Fibroblast of skin of left quadriceps (primary cell): ENCODE results near the gene PALLD.
"Not testable (repeated sequence)": the region's sequence is repeated elsewhere in the genome, so short reads cannot be mapped to it uniquely, and the experiment has no call there.

Experiments
- DNase-seq, 2 experiments: peaks; one replicate each; pipeline ENCODE4 v3.0.0-alpha.2; 2013; ENCODE audit warnings: low read depth in 2 of 2

The PALLD gene

DNA sequence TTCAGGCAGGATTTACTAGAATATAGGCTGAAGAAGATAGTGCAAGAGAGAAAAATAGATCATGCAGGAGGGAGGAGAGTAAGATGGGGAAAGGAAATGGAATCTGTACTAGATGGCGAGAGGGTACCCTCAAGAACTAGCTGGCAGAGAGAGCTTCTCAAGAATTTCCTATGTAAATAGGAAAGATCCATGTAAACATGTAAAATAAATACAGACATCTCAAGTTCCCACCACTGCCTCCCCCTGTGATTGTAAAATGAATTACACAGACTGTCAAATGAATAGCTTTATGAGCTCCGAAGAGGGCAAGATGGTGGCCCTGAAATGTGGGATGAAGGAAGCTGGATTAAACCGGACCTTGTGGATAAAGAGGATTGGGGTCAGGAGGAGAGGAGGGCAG lies 178.0 kb downstream of the PALLD start:
- DNase-seq, result no peak

DNA sequence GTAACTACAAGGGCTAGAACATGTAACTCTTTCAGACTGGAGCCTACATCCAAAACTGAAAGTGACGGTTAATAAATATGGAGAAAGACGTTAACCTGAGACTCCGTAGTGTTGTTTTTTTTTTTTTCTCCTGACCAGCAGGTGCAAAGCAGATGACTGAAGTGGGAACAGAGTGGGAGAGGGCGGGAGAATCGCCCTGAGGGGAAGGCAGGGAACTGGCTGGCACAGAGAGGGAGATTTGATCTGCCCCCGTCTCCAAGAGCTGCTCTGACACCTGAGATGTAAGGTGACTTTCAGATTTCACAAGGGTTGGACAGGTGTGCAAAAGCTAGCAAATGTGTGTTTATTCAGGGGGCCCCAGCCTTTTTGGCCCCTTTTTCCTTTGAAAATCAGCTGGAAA lies 180.2 kb downstream of the PALLD start:
- no peak for DNase-seq

GRCh38 chr4:168677879-168678278 lies 181.0 kb downstream of the PALLD start:
- DNase-seq, result no peak

- DNase-seq, result no peak
These were observed 182.0 kb downstream of the PALLD start for GRCh38 chr4:168678751-168679366.

DNA sequence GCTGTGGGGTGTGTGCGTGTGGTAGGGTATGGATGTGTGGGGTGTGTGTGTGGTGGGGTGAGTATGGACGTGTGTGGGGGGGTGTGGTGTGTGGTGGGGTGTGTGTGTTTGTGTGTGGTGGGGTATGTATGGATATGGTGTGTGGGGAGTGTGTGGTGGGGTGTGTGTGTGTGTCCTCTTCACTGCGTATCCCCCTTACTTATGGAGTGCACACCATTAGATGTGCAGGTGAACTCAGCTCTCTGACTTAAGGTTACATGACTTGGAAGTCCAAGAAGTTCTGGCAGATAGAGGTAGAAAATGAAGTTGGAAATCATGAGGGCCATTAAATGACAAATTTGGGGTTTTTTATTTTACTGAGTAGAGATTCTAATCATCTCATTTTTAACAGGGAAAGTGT lies 182.5 kb downstream of the PALLD start:
- DNase-seq, result no peak

DNA sequence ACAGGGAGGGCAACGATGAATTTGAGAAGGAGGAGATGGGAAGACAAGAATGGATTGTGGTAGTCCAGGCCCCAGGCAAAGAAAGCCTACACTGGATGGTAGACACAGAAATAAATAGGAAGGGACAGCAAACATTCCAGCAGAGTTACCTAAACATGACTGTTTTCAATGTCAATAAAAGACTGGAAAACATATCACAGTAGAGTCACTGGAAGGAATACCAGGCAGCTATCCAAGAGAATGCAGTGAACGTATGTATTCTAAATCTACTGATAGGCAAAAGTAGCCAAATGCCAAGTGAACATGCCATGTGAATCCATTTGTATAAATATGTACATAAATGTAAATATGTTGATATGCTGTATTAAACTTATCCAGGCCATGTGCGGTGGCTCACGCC lies 183.0 kb downstream of the PALLD start:
- DNase-seq, result no peak

DNA sequence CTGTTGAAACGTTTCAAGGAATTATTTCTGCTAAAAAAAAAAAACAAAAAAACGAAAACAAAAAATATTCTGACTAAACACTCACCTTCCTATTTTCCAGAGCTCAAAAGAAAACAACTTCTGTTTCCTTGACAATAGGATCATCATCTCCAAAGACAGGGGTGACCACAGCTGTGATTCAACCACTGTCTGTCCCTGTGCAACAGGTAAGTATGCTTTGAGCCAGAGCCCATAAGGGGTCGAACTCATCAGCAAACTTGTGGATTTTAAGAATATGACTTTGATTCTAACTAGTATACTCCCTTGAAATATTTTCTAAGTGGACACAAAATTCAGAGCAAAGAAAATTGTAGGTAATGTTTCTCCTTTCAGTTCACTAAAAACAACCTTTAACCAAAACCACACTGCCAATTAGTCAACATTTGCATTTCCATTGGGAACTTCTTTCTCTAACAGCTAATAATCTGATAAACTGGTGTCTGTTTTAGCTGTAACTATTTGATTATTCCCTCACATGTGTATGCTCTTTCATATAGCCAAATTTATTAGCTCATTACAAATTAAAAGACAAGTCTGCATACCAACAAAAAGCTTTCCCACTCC lies 186.1 kb downstream of the PALLD start:
- DNase-seq, result no peak

- peak; percentile 39 to 42 for DNase-seq
These were observed 186.7 kb downstream of the PALLD start for GRCh38 chr4:168683595-168683994.

- no peak for DNase-seq
These were observed 188.4 kb downstream of the PALLD start for GRCh38 chr4:168685136-168685809.

DNA sequence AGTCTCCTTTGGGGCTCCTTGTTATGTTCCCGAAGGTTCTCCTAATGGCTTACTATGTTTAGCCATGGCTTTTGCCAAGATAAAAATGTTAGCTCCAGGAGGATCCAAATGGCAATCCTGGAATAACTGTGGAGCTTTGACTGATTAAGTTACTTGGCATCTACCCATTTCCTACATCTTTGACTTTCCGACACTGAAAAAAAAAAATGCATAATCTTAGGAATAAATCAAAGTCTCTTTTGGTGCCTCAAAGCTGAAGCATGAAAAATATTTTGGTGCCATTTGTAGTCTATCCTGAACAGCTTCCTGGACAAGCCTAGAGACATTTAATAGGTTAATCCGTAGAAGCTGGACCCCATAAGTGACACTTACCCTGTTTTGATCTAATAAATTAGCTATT lies 191.7 kb downstream of the PALLD start:
- no peak for DNase-seq

- no peak for DNase-seq
These were observed 192.9 kb downstream of the PALLD start for GRCh38 chr4:168689791-168690190.

DNA sequence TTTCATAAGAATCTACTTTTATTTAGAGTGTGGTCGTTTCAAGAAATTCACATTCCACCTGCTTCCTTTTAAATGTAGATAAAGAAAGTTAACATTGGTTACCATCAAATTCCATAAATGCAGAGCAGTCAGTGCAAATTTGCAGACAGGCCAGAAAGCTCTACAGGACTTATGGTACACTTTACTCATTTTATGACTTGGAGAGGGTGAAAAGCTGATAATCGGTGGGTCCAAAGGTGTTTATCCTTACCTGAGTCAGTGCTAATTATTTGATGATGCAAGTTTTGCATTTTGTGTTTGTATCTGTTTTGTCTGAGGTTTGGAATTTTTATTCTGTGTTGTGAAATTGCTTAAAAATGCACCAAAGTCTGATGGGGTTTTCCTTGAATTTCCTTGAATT lies 193.3 kb downstream of the PALLD start:
- no peak for DNase-seq

DNA sequence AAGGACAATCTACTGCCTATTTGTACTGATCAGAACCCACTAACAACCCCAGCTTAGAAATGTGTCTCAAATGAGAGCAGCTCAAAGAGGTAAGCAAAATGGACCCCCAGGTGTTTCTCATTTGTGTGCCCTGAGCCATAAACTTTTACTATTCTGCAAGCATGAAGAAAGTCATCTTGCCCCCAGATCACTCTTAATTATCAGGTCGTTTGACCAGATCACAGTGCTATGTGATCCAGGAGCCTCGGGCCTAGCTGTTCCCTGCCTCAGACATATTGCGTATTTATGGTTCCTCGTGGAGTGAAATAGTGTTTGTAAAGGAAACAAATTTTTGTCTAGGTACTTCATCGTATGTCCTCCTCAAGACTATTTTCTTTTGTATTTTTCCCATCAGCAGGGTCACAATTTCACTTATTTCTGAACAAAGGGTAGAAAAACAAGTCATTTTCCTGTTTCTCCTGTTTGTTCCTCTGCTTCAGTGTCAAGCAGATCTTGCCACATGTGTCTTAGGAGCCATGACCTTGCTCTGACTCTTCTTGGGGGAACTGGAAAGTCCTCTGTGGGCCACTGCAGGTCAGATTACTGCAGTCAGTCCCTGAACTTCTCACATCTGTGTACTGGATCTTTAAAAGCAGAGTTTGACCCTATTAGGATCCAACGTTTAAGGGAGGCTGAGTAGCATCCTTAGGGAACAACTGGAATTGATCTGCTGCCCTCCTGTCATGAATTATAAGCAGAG lies 194.9 kb downstream of the PALLD start:
- DNase-seq, result no peak

- no peak for DNase-seq
These were observed 197.1 kb downstream of the PALLD start for GRCh38 chr4:168693750-168694490.

DNA sequence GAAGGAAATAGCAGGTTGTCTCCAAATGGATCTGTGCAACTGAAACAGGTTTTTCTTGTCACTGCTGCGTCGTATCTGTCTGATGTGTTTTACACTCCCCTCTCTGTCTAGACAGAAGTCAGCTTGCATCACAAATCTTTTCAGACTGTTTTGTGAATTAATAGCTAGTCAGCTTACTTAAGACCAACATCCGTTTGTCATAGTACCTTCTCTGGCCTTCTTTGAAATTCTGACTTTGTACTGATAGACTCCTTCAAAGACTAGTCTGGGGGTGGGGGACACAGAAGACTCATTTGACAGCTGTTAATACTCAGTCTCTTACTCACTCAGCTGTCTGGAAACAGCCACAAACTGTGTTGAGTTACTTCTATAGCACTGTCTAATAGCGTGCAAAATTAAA lies 197.8 kb downstream of the PALLD start:
- DNase-seq, result peak; percentile 43 to 55

GRCh38 chr4:168695288-168695687 lies 198.4 kb downstream of the PALLD start:
- DNase-seq, result no peak

GRCh38 chr4:168696280-168696679 lies 199.4 kb downstream of the PALLD start:
- DNase-seq, result no peak

GRCh38 chr4:168696826-168697225 lies 200.0 kb downstream of the PALLD start:
- no peak for DNase-seq

DNA sequence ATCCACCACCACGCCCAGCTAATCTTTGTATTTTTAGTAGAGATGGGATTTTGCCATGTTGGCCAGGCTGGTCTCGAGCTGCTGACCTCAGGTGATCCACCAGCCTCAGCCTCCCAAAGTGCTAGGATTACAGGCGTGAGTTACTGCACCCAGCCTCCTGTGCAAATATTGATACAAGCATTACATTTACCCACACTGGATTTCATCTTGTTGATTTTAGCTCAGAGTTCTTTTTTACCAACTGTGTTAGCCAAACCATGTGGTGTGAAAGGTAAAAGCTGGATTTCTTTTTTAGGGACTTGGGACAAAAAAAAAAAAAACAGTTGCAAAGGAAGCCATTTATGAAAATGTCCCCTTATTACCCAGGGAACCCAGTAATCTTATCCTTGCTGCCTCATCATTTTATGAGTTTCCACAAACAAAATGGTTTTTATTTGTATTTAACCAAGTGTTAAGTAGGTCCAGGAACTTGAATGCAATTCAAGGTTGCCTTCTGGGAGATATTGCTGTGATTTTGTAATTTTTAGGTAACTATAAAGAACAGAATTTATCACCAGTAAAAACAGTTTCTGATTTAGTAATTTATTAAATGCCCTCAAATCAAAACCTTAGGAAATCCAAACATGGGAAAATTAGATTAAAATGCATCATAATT lies 202.5 kb downstream of the PALLD start:
- DNase-seq, result no peak

DNA sequence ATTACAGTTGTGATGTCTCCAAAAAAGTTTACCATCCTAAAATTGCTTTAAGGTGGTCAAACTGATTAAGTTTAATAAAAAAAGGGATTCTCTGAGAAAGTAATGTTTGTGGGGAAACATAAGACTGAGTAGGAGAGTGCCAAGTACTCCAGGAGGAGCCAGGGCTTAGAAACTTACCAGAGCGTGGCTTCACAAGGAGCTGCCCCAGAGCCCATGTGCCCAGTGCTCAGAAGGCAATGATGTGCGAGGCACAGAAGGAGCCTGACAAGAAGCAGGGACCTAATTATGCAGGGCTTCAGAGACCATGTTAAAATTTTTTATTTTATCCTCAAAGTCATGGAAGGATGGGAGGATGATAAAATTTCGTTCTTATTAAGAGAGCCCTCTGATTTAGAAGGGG lies 204.2 kb downstream of the PALLD start:
- no peak for DNase-seq

- not testable (repeated sequence) for DNase-seq
These were observed 205.8 kb downstream of the PALLD start for GRCh38 chr4:168702581-168703087.
